Mesendoderm (in vitro differentiated cells): Measurements from ENCODE around the gene AGAP3.

Source experiments
- DNase-seq: peaks from one replicate; pipeline ENCODE4 v3.0.0; 2013
- H2AK5ac ChIP-seq: 2 replicates; pipeline ENCODE4 v1.6.1; 2013; ENCODE audit warnings: low read length, inconsistent platforms
- H2BK120ac ChIP-seq: 2 replicates; pipeline ENCODE4 v1.6.1; 2013; ENCODE audit warnings: low read depth, mild to moderate bottlenecking, low read length, moderate library complexity, mixed read lengths
- H2BK15ac ChIP-seq: replicated peaks from 2 replicates; pipeline ENCODE4 v1.6.1; 2013; ENCODE audit warnings: low read depth, mild to moderate bottlenecking, moderate library complexity
- H2BK5ac ChIP-seq: 2 replicates; pipeline ENCODE4 v1.6.1; 2013; ENCODE audit warnings: low read length, inconsistent platforms
- H3K18ac ChIP-seq: 2 replicates; pipeline ENCODE4 v1.6.1; 2013; ENCODE audit warnings: mild to moderate bottlenecking, low read length, mixed read lengths
- H3K23ac ChIP-seq: one replicate; pipeline ENCODE4 v1.6.1; 2013; ENCODE audit warnings: low read length
- H3K27ac ChIP-seq: 2 replicates; pipeline ENCODE4 v1.5.1; 2013; ENCODE audit warnings: low read depth, mild to moderate bottlenecking, inconsistent platforms, low read length, moderate library complexity
- H3K27me3 ChIP-seq: 2 replicates; pipeline ENCODE4 v1.6.1; 2013; ENCODE audit warnings: low read length, control low read depth, mild to moderate bottlenecking, inconsistent platforms; ENCODE audit not compliant: insufficient read depth, poor library complexity
- H3K36me3 ChIP-seq: 2 replicates; pipeline ENCODE4 v1.6.1; 2013; ENCODE audit warnings: low read length, inconsistent platforms; ENCODE audit not compliant: control insufficient read depth, insufficient read depth
- H3K4ac ChIP-seq: one replicate; pipeline ENCODE4 v1.6.1; 2013; ENCODE audit warnings: low read depth, mild to moderate bottlenecking, low read length, moderate library complexity
- H3K4me1 ChIP-seq: 2 replicates; pipeline ENCODE4 v1.6.1; 2013; ENCODE audit warnings: low read depth, low read length, inconsistent platforms; ENCODE audit not compliant: control insufficient read depth
- H3K4me2 ChIP-seq: 2 replicates; pipeline ENCODE4 v1.6.1; 2013; ENCODE audit warnings: low read length
- H3K4me3 ChIP-seq: 2 replicates; pipeline ENCODE4 v1.5.1; 2013; ENCODE audit warnings: mild to moderate bottlenecking, low read length
- H3K56ac ChIP-seq: one replicate; pipeline ENCODE4 v1.6.1; 2013; ENCODE audit warnings: low read length
- H3K79me1 ChIP-seq: 2 replicates; pipeline ENCODE4 v1.6.1; 2013; ENCODE audit warnings: low read length, inconsistent platforms
- H3K79me2 ChIP-seq: 2 replicates; pipeline ENCODE4 v1.6.1; 2013; ENCODE audit warnings: mild to moderate bottlenecking, low read length; ENCODE audit not compliant: control insufficient read depth, insufficient read depth
- H3K9ac ChIP-seq: 2 replicates; pipeline ENCODE4 v1.6.1; 2013; ENCODE audit warnings: low read length, inconsistent platforms
- H4K5ac ChIP-seq: one replicate; pipeline ENCODE4 v1.6.1; 2013; ENCODE audit warnings: low read length
- H4K8ac ChIP-seq: one replicate; pipeline ENCODE4 v1.6.1; 2013; ENCODE audit warnings: low read depth, mild to moderate bottlenecking, control low read depth, low read length, moderate library complexity
- WGBS: extraction: QIAGEN DNeasy Blood & Tissue Kit; methylation state at CpG from one replicate; pipeline ENCODE4 v1.1.7; 2013; ENCODE audit warnings: low lambda C conversion rate, missing lambda C conversion rate; ENCODE audit not compliant: insufficient coverage; ENCODE audit errors: extremely low coverage; 5-methylcytosine and 5-hydroxymethylcytosine counted together

The AGAP3 gene

DNA sequence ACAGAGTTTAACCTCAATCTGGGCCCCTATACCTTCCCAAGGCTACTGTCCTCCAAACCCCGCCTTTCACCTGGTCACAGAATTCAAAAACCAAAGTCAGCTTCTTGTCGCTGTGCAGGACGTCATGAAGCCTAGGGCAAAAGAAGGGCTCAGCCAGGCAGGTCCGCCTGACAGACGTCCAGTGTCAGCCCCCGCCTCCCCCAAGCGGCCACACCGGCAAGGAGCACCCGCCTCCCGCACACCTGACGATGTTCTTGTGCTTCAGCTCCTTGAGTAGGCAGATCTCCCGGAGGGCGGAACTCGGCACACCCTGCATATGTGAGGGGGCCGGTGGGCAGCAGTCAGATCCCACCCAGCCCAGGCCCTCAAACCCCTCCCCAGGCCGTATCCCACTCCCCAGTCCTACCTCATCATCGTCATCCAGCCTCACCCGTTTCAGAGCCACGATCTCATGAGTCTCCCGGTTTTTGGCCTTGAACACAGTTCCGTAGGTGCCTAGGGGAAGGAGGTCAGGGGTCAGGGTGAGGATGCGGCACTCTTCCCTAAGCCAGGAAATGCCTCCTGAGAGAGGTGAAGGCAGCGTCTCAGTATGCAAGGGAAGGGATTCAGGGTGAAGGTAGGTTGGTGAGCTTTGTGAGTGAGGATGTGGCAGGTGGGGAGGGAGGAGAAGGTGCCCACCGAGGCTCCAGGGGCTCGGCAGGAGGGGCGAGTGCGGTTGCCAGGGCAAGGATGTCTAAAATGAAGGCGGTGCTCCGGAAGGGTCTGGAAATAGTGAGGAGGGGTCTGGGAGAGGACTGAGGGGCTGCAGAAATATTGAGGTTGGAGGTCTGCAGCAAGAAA, 29.4 kb upstream of the AGAP3 start:
- Histone ChIP-seq H4K5ac (no peak overlapping the region), H3K27ac (no peak overlapping the region), H2BK120ac (no peak overlapping the region), H3K4me1 (peaks cover 16% of the 10 kb centered on the region), H3K4me3 (peak overlapping the region; percentile 56), H2BK5ac (no peak overlapping the region), H3K79me2 (no peaks in the 10 kb centered on the region), H3K18ac (no peak overlapping the region), H2AK5ac (no peak overlapping the region), H3K4me2 (peak overlapping the region; percentile 66), H3K9ac (peak overlapping the region; percentile 84), H3K23ac (no peak overlapping the region), H4K8ac (no peak overlapping the region), H3K79me1 (peaks cover 6% of the 10 kb centered on the region), H3K56ac (peak overlapping the region; percentile 90), H2BK15ac (no peak overlapping the region), H3K27me3 (no peaks in the 10 kb centered on the region), H3K4ac (no peak overlapping the region), H3K36me3 (no peaks in the 10 kb centered on the region)
- DNase-seq = peak; percentile 60
- WGBS = no CpG with 5 or more reads among the region's 29 CpGs

DNA sequence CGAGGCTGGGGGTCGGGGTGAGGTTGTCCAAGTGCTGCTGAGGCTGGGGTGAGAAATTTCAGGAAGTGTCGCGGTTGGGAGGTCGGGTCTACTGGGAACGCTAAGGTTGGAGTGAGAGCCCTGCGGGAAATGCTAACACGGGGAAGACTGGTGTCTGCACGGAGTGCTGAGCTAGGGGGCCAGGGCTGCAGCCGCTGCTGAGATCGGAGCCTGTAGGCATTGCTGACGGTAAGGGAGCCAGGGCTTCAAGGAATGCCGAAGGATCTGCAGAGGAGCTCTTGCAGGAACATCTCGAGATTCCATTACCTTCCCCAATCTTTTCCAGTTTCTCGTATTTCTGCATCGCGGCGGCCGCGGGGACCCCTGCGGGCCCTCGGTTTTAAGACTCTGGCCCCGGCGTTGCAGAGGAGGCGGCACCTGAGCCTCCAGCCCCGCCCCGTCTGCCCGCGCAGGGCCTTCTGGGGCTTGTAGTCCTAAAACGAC, 28.7 kb upstream of the AGAP3 start, which contains the start of gene CDK5:
CDK5 (minus strand) TSS at position 392 of the 483 bp plus-strand sequence; CDS start at position 343, 49 bp downstream.
- Histone ChIP-seq H3K9ac (peak within 1 kb of the TSS; percentile 84), H2AK5ac (peak within 1 kb of the TSS; percentile 29), H3K27ac (peak within 1 kb of the TSS; percentile 73), H2BK5ac (no peak within 1 kb of the TSS), H3K4me1 (peaks cover 18% of the 10 kb centered on the region), H4K8ac (no peak within 1 kb of the TSS), H3K27me3 (no peaks in the 10 kb centered on the region), H4K5ac (no peak within 1 kb of the TSS), H3K79me2 (no peaks in the 10 kb centered on the region), H3K56ac (peak within 1 kb of the TSS; percentile 90), H3K18ac (peak within 1 kb of the TSS; percentile 52), H3K79me1 (peaks cover 6% of the 10 kb centered on the region), H3K23ac (no peak within 1 kb of the TSS), H3K4me3 (peak within 1 kb of the TSS; percentile 56), H2BK15ac (no peak within 1 kb of the TSS), H3K36me3 (no peaks in the 10 kb centered on the region), H3K4me2 (peak within 1 kb of the TSS; percentile 98), H2BK120ac (no peak within 1 kb of the TSS), H3K4ac (no peak within 1 kb of the TSS)
- no CpG with 5 or more reads among the region's 30 CpGs for WGBS
- DNase-seq = no peak

DNA sequence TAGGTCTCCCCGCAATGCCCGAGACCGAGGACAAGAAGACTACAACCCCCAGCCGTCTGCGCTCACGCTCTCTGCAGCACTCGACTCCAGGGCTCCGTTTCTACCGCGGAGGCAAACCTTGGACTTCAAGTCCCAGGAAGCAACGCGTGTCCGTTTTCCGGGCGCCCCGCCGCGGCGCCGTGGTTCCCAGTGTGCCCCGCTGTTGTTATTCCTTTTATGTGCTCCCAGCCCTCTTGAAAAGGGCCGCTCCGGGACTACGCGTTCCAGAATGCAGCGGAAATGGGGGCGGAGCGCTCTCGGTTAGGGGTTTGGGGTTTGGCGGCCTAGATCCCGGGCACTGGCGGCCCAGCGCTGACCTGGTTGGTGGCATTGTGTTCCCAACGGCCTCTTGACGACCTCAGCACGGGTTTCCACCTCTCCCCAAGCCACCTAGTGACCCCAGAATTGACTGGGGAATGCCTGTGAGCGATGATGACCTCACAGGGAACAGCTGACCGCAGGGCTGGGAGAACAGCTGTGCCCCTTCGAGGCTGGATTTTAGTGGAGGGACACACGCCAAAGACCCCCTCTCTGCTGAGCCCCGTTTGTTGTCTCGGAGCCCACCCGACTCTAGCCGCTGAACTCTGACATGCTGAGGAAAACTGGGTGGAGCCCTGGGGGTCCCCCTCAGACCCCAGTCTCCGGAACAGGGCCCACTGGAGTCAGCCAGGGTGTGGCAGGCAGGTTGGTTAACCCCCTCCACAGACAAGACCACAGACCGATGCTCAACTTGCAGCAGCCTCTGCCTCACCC, 28.1 kb upstream of the AGAP3 start:
- H3K79me2 ChIP-seq = no peaks in the 10 kb centered on the region
- no peak overlapping the region for H2BK120ac ChIP-seq
- no peak overlapping the region for H3K4ac ChIP-seq
- peak; percentile 100 for DNase-seq
- no peak overlapping the region for H4K5ac ChIP-seq
- H2AK5ac ChIP-seq = peak overlapping the region; percentile 29
- no CpG with 5 or more reads among the region's 46 CpGs for WGBS
- no peak overlapping the region for H3K23ac ChIP-seq
- H3K9ac ChIP-seq = peak overlapping the region; percentile 75
- H3K4me1 ChIP-seq = peaks cover 18% of the 10 kb centered on the region
- no peaks in the 10 kb centered on the region for H3K36me3 ChIP-seq
- no peak overlapping the region for H2BK15ac ChIP-seq
- peak overlapping the region; percentile 52 for H3K18ac ChIP-seq
- peak overlapping the region; percentile 73 for H3K27ac ChIP-seq
- H3K4me2 ChIP-seq = peak overlapping the region; percentile 98
- H3K27me3 ChIP-seq = no peaks in the 10 kb centered on the region
- H4K8ac ChIP-seq = no peak overlapping the region
- H3K56ac ChIP-seq = peak overlapping the region; percentile 87
- H2BK5ac ChIP-seq = no peak overlapping the region
- H3K79me1 ChIP-seq = peaks cover 6% of the 10 kb centered on the region
- no peak overlapping the region for H3K4me3 ChIP-seq

DNA sequence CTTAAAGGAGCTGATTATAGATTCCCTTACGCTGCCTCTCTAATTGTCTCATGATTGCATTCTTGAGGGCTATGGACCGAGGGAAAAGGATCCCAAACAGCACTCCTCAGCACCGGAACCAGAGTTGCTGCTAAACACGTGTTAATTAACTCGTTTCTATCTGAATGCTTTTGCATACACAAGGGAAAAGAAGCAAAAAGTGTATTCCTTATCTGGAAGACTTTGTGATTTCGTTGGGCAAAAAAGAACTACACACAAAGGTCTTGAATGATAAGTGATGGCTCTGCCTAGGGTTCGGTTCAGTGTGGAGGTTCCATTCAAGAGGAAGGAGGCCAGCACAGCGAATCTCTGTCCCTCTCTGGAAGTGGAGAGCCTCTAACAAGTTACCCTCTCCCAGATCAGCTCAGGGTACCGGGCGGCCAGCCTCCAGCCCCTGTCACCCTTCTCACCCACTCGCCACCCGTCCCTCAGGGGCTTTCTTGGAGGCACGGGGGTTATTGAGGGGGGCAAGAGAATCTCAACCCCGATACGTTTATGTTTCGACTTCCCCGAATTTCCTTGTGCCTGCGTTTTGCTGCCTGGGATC, 27.4 kb upstream of the AGAP3 start:
- Histone ChIP-seq H2BK15ac (no peak overlapping the region), H3K18ac (peak overlapping the region; percentile 52), H3K4me2 (peak overlapping the region; percentile 98), H3K27me3 (no peaks in the 10 kb centered on the region), H3K23ac (peak overlapping the region; percentile 75), H3K4me3 (peak overlapping the region; percentile 62), H3K79me1 (peaks cover 6% of the 10 kb centered on the region), H4K5ac (peak overlapping the region; percentile 85), H3K9ac (peak overlapping the region; percentile 75), H2AK5ac (peak overlapping the region; percentile 29), H2BK120ac (no peak overlapping the region), H3K4me1 (peaks cover 21% of the 10 kb centered on the region), H3K36me3 (no peaks in the 10 kb centered on the region), H3K4ac (no peak overlapping the region), H3K27ac (peak overlapping the region; percentile 73), H3K79me2 (no peaks in the 10 kb centered on the region), H2BK5ac (peak overlapping the region; percentile 76), H4K8ac (no peak overlapping the region), H3K56ac (peak overlapping the region; percentile 87)
- peak; percentile 58 for DNase-seq
- no CpG with 5 or more reads among the region's 18 CpGs for WGBS

DNA sequence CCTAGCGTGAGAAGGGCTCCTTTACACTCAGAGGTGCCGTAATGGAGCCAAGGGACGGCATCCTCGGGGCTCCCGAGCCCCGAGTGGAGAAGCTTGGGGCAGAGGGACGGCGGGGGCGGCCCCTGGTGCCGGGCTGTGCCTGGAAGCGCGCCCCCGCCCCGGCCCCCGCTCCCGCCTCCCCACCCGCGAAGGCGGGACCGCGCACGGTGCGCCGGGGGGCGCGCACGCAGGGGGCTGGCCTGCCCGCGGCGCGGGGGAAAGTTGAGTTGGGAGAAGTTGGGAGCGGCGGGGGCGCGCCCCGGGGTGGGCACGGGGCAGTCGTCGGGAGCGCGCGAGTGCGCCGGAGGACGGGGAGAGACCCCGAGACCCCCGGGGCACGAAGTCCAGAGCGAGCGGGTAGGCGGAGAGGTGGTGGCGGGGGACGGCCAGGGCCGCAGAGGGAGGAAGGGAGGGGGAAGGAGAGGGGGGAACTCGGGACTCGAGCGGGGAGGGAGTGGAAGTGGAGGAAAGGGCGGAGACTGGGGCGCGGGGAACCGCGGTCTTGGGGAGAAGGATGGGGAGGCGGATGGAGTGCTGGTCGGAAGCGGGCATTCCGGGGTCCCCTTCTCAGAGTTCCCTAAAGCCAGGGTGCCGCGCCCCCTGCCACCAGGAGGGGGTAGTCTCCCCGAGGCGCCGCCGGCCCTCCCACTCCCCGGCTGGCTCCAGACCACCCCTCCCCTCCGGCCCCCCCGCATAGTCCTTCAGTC, 26.7 kb upstream of the AGAP3 start, which contains the start of gene SLC4A2:
SLC4A2 (plus strand) TSS at position 223 of the 746 bp plus-strand sequence. CDS start 2,399 bp downstream, outside the sequence.
- Histone ChIP-seq H2BK15ac (no peak within 1 kb of the TSS), H3K4me2 (peak within 1 kb of the TSS; percentile 98), H3K27me3 (no peaks in the 10 kb centered on the region), H4K8ac (no peak within 1 kb of the TSS), H2BK5ac (peak within 1 kb of the TSS; percentile 76), H3K18ac (peak within 1 kb of the TSS; percentile 61), H3K4me1 (peaks cover 21% of the 10 kb centered on the region), H3K27ac (peak within 1 kb of the TSS; percentile 73), H3K23ac (peak within 1 kb of the TSS; percentile 75), H3K4ac (peak within 1 kb of the TSS; percentile 64), H3K79me2 (no peaks in the 10 kb centered on the region), H3K9ac (peak within 1 kb of the TSS; percentile 86), H3K4me3 (peak within 1 kb of the TSS; percentile 71), H3K79me1 (peaks cover 6% of the 10 kb centered on the region), H4K5ac (peak within 1 kb of the TSS; percentile 85), H3K36me3 (no peaks in the 10 kb centered on the region), H2AK5ac (peak within 1 kb of the TSS; percentile 46), H3K56ac (peak within 1 kb of the TSS; percentile 95), H2BK120ac (peak within 1 kb of the TSS; percentile 30)
- WGBS = no CpG with 5 or more reads among the region's 75 CpGs
- peak; percentile 84 for DNase-seq
